A549 (cell line): Measurements from ENCODE around the gene FREM1. TPM values are rescaled to one million over a fixed set of nuclear protein-coding genes. Genes with fewer than 3 reads are reported as not detected.

ENCODE experiments used
- ATAC-seq, 2 experiments: fragments of 200-7000 bp in 1 of 2; fragments of >200 bp in 1 of 2; cut with Nextera tagmentation in 1 of 2; cut with Tn5 transposase in 1 of 2; 3 replicates each; pipeline versions ENCODE4 v1.8.0 to v1.9.1; 2018 to 2020; ENCODE audit warnings: mild to moderate bottlenecking in 1 of 2, moderate library complexity in 1 of 2
- CTCF ChIA-PET: fragments of 300-600 bp; sonication (Branson Sonifier 250); formaldehyde crosslinking; extraction: SDS; loops from one replicate; lab custom pipeline; 2021; ENCODE audit warnings: antibody characterized with exemption, inconsistent platforms; lab: Yijun Ruan, JAX
- POLR2A ChIA-PET: fragments of 350-600 bp; formaldehyde crosslinking; extraction: SDS; loops from one replicate; lab custom pipeline; 2021; ENCODE audit warnings: antibody characterized with exemption, inconsistent platforms; lab: Yijun Ruan, JAX
- DNase-seq, 2 experiments: peaks; one replicate each; pipeline versions ENCODE4 v3.0.0 to v3.0.0-alpha.2; 2011 to 2016; ENCODE audit warnings: low read depth in 1 of 2, low spot score in 1 of 2
- FAIRE-seq: peaks from 2 replicates; lab custom pipeline; 2011; peaks lifted over from hg19 to GRCh38; lab: Jason Lieb, UNC
- H3K27ac ChIP-seq, 2 experiments: fragments of >200 bp; sonication (Bioruptor Twin); formaldehyde crosslinking; 3 replicates each; pipeline ENCODE4 v1.5.1; 2016 to 2017
- H3K4me1 ChIP-seq: fragments of >200 bp; sonication (Bioruptor Twin); formaldehyde crosslinking; 3 replicates; pipeline ENCODE4 v1.6.1; 2016
- H3K4me2 ChIP-seq: fragments of >200 bp; sonication (Bioruptor Twin); formaldehyde crosslinking; 3 replicates; pipeline ENCODE4 v1.6.1; 2016
- H3K4me3 ChIP-seq: fragments of >200 bp; sonication (Bioruptor Twin); formaldehyde crosslinking; 3 replicates; pipeline ENCODE4 v1.5.1; 2016
- H3K9me3 ChIP-seq: fragments of >200 bp; sonication (Bioruptor Twin); formaldehyde crosslinking; 3 replicates; pipeline ENCODE4 v1.6.1; 2016
- BHLHE40 ChIP-seq: IDR thresholded peaks from 2 replicates; pipeline ENCODE4 v1.6.1; 2012; ENCODE audit warnings: low read depth, low read length, inconsistent platforms
- CBX8 ChIP-seq: fragments of 200-600 bp; sonication (generic); IDR thresholded peaks from 2 replicates; pipeline ENCODE4 v1.6.1; 2016
- CHD2 ChIP-seq: fragments of 150-350 bp; IDR thresholded peaks from 2 replicates; pipeline ENCODE4 v1.6.1; 2014; ENCODE audit warnings: low read length; ENCODE audit not compliant: partially characterized antibody
- CHD4 ChIP-seq: fragments of 200-600 bp; sonication (generic); IDR thresholded peaks from 2 replicates; pipeline ENCODE4 v1.6.1; 2016; ENCODE audit warnings: antibody characterized with exemption, mild to moderate bottlenecking, borderline replicate concordance
- EP300 ChIP-seq, 2 experiments: fragments of >200 bp; sonication (Bioruptor Twin); formaldehyde crosslinking; IDR thresholded peaks; 2 replicates in 1 of 2; 3 replicates in 1 of 2; pipeline ENCODE4 v1.6.1; 2016 to 2017
- GATA3 ChIP-seq: IDR thresholded peaks from 2 replicates; pipeline ENCODE4 v1.6.1; 2012; ENCODE audit warnings: borderline replicate concordance
- HEYL ChIP-seq: fragments of 250-450 bp; sonication (Bioruptor Pico); IDR thresholded peaks from 2 replicates; pipeline ENCODE4 v1.8.0; 2021; ENCODE audit warnings: mild to moderate bottlenecking, moderate library complexity
- NPAS2 ChIP-seq: fragments of 250-450 bp; sonication (Bioruptor Pico); IDR thresholded peaks from 2 replicates; pipeline ENCODE4 v1.8.0; 2022; ENCODE audit warnings: mild to moderate bottlenecking, moderate library complexity, borderline replicate concordance
- NR3C1 ChIP-seq: fragments of >200 bp; sonication (Bioruptor Twin); formaldehyde crosslinking; IDR thresholded peaks from 3 replicates; pipeline ENCODE4 v1.6.1; 2017
- PHF8 ChIP-seq: fragments of 200-600 bp; sonication (generic); IDR thresholded peaks from 2 replicates; pipeline ENCODE4 v1.6.1; 2016; ENCODE audit warnings: low read depth, mild to moderate bottlenecking, antibody characterized with exemption, moderate library complexity, borderline replicate concordance
- POLR2A ChIP-seq: IDR thresholded peaks from 2 replicates; pipeline ENCODE4 v1.6.1; 2012; ENCODE audit warnings: mild to moderate bottlenecking, low read length
- RARB ChIP-seq: fragments of 250-450 bp; sonication (Bioruptor Pico); IDR thresholded peaks from 2 replicates; pipeline ENCODE4 v1.8.0; 2021; ENCODE audit warnings: mild to moderate bottlenecking, moderate library complexity
- RNF2 ChIP-seq: fragments of 200-600 bp; sonication (generic); IDR thresholded peaks from 2 replicates; pipeline ENCODE4 v1.6.1; 2016; ENCODE audit warnings: low read depth, mild to moderate bottlenecking, antibody characterized with exemption, moderate library complexity, borderline replicate concordance
- ZC3H11A ChIP-seq: fragments of 450-650 bp; IDR thresholded peaks from 2 replicates; pipeline ENCODE4 v1.6.1; 2014; ENCODE audit warnings: antibody characterized with exemption, mild to moderate bottlenecking
- ZSCAN20 ChIP-seq: fragments of 250-450 bp; sonication (Bioruptor Pico); IDR thresholded peaks from 2 replicates; pipeline ENCODE4 v1.8.0; 2022; ENCODE audit warnings: mild to moderate bottlenecking, moderate library complexity
- WGBS: methylation state at CpG from one replicate; pipeline ENCODE4 v1.1.6; 2017; ENCODE audit errors: missing lambda C conversion rate; 5-methylcytosine and 5-hydroxymethylcytosine counted together
- polyA plus RNA-seq, 4 experiments: library from polyadenylated mRNA; depleted of rRNA in 3 of 4; stranded (reverse); fragments of >200 nt; fragmentation: RNase III in 1 of 4; extraction: RNeasy Plus Mini Kit Qiagen cat#74134 plus additional on column Dnase treatment in 1 of 4; gene quantifications; 2 replicates in 3 of 4; 3 replicates in 1 of 4; pipeline ENCODE4 v1.2.3, GENCODE V29; 2011 to 2017
- TF ChIP-seq, protein P1 (sequence below): fragments of 200-600 bp; sonication (generic); IDR thresholded peaks from 2 replicates; pipeline ENCODE4 v1.6.1; 2016; ENCODE audit warnings: antibody characterized with exemption, mild to moderate bottlenecking, moderate library complexity
- TF ChIP-seq, protein P2 (sequence below): fragments of >200 bp; sonication (Bioruptor Twin); formaldehyde crosslinking; IDR thresholded peaks from 3 replicates; pipeline ENCODE4 v1.5.1; 2016
- TF ChIP-seq, protein P3 (sequence below): IDR thresholded peaks from 2 replicates; pipeline ENCODE4 v1.6.1; 2012; ENCODE audit warnings: low read depth, borderline replicate concordance
- TF ChIP-seq, protein P4 (sequence below): fragments of 250-450 bp; sonication (Bioruptor Pico); IDR thresholded peaks from 2 replicates; pipeline ENCODE4 v1.5.0; 2021; ENCODE audit warnings: mild to moderate bottlenecking, moderate library complexity, borderline replicate concordance
- TF ChIP-seq, protein P5 (sequence below): fragments of >200 bp; sonication (Bioruptor Twin); formaldehyde crosslinking; IDR thresholded peaks from 2 replicates; pipeline ENCODE4 v1.6.1; 2016
- TF ChIP-seq, protein P6 (sequence below): IDR thresholded peaks from 2 replicates; pipeline ENCODE4 v1.6.1; 2012
- TF ChIP-seq, protein P7 (sequence below): fragments of >200 bp; sonication (Bioruptor Twin); formaldehyde crosslinking; IDR thresholded peaks from 3 replicates; pipeline ENCODE4 v1.6.1; 2016

FREM1 gene
- polyA plus RNA-seq, 2 of the 4 experiments (the other 2 are of a cell fraction) = not detected

DNA sequence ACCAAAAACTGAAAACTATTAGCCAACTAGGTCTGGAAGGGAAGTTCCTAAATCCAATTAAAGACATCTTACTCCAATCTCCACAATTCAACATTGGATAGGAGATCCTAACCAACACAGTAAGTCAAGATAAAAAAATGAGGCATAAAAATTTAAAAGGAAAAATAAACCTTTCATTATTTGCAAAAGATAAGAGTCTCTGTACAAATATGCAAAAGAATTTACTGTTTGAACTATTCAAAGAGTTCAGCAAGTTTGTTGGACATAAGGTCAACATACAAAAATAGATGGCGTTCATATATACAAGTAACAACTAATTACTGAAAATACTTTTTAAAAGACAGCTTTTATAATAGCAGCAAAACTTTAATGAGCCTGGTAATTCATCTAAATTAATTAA is 3.1 kb upstream of the FREM1 start:
- no peak overlapping the region for H3K4me3 ChIP-seq
- ATAC-seq (no peak), DNase-seq (no peak), FAIRE-seq (no peak)
- no peaks in the 10 kb centered on the region for H3K4me1 ChIP-seq
- ChIA-PET POLR2A (no interaction called here), CTCF (no interaction called here)
- H3K27ac ChIP-seq = no peak overlapping the region
- no peak overlapping the region for H3K4me2 ChIP-seq
- H3K9me3 ChIP-seq = no peaks in the 10 kb centered on the region
- 31% methylated on average over 1 of the region's 1 CpG for WGBS
- TF ChIP-seq CHD2 = no peak
- TF ChIP-seq, protein P1, sequence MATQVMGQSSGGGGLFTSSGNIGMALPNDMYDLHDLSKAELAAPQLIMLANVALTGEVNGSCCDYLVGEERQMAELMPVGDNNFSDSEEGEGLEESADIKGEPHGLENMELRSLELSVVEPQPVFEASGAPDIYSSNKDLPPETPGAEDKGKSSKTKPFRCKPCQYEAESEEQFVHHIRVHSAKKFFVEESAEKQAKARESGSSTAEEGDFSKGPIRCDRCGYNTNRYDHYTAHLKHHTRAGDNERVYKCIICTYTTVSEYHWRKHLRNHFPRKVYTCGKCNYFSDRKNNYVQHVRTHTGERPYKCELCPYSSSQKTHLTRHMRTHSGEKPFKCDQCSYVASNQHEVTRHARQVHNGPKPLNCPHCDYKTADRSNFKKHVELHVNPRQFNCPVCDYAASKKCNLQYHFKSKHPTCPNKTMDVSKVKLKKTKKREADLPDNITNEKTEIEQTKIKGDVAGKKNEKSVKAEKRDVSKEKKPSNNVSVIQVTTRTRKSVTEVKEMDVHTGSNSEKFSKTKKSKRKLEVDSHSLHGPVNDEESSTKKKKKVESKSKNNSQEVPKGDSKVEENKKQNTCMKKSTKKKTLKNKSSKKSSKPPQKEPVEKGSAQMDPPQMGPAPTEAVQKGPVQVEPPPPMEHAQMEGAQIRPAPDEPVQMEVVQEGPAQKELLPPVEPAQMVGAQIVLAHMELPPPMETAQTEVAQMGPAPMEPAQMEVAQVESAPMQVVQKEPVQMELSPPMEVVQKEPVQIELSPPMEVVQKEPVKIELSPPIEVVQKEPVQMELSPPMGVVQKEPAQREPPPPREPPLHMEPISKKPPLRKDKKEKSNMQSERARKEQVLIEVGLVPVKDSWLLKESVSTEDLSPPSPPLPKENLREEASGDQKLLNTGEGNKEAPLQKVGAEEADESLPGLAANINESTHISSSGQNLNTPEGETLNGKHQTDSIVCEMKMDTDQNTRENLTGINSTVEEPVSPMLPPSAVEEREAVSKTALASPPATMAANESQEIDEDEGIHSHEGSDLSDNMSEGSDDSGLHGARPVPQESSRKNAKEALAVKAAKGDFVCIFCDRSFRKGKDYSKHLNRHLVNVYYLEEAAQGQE = no peak
- no peak for TF ChIP-seq EP300 (IDR thresholded peaks at IDR 0.05)
- TF ChIP-seq, protein P2, sequence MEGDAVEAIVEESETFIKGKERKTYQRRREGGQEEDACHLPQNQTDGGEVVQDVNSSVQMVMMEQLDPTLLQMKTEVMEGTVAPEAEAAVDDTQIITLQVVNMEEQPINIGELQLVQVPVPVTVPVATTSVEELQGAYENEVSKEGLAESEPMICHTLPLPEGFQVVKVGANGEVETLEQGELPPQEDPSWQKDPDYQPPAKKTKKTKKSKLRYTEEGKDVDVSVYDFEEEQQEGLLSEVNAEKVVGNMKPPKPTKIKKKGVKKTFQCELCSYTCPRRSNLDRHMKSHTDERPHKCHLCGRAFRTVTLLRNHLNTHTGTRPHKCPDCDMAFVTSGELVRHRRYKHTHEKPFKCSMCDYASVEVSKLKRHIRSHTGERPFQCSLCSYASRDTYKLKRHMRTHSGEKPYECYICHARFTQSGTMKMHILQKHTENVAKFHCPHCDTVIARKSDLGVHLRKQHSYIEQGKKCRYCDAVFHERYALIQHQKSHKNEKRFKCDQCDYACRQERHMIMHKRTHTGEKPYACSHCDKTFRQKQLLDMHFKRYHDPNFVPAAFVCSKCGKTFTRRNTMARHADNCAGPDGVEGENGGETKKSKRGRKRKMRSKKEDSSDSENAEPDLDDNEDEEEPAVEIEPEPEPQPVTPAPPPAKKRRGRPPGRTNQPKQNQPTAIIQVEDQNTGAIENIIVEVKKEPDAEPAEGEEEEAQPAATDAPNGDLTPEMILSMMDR = no peak
- TF ChIP-seq RARB (CRISPR knock-in tag) = no peak
- TF ChIP-seq POLR2A = no peak
- TF ChIP-seq, protein P3, sequence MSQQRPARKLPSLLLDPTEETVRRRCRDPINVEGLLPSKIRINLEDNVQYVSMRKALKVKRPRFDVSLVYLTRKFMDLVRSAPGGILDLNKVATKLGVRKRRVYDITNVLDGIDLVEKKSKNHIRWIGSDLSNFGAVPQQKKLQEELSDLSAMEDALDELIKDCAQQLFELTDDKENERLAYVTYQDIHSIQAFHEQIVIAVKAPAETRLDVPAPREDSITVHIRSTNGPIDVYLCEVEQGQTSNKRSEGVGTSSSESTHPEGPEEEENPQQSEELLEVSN = no peak
- TF ChIP-seq ZSCAN20 (CRISPR knock-in tag) = no peak
- TF ChIP-seq, protein P4, sequence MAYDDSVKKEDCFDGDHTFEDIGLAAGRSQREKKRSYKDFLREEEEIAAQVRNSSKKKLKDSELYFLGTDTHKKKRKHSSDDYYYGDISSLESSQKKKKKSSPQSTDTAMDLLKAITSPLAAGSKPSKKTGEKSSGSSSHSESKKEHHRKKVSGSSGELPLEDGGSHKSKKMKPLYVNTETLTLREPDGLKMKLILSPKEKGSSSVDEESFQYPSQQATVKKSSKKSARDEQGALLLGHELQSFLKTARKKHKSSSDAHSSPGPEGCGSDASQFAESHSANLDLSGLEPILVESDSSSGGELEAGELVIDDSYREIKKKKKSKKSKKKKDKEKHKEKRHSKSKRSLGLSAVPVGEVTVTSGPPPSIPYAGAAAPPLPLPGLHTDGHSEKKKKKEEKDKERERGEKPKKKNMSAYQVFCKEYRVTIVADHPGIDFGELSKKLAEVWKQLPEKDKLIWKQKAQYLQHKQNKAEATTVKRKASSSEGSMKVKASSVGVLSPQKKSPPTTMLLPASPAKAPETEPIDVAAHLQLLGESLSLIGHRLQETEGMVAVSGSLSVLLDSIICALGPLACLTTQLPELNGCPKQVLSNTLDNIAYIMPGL = no peak
- no peak for TF ChIP-seq CBX8
- TF ChIP-seq GATA3 = no peak
- no peak for TF ChIP-seq NPAS2 (CRISPR knock-in tag)
- no peak for TF ChIP-seq RNF2
- TF ChIP-seq NR3C1 = no peak

DNA sequence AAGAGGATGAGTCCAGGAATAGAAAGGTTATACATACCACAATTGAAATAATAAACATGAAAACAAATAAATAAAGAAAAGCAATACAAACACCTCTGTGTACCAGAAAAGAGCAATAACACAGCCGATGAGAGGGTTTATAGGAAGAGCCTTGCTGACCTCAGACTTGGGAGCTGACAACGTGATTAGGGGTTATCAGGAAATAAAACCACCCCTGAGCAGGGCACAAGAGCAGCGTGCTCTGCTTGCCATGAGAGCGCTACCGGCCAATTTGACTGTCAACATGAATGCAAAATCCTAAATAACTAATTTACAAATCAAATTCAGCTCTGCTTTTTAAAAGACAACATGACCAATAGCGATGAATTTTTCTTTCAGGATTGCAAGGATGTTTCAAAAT is 2.6 kb upstream of the FREM1 start:
- 40% methylated on average over 6 of the region's 6 CpGs for WGBS
- ChIA-PET CTCF (no interaction called here), POLR2A (no interaction called here)
- no peak overlapping the region for H3K4me3 ChIP-seq
- H3K4me2 ChIP-seq = no peak overlapping the region
- no peaks in the 10 kb centered on the region for H3K4me1 ChIP-seq
- no peak overlapping the region for H3K27ac ChIP-seq
- no peaks in the 10 kb centered on the region for H3K9me3 ChIP-seq
- DNase-seq = no peak
- FAIRE-seq = no peak
- TF ChIP-seq PHF8 (no peak), EP300 (IDR thresholded peaks at IDR 0.05) (no peak), CHD4 (no peak), CBX8 (no peak), BHLHE40 (no peak), ZC3H11A (no peak), HEYL (CRISPR knock-in tag) (no peak)
- TF ChIP-seq, protein P5, sequence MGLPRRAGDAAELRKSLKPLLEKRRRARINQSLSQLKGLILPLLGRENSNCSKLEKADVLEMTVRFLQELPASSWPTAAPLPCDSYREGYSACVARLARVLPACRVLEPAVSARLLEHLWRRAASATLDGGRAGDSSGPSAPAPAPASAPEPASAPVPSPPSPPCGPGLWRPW = no peak
- TF ChIP-seq, protein P6, sequence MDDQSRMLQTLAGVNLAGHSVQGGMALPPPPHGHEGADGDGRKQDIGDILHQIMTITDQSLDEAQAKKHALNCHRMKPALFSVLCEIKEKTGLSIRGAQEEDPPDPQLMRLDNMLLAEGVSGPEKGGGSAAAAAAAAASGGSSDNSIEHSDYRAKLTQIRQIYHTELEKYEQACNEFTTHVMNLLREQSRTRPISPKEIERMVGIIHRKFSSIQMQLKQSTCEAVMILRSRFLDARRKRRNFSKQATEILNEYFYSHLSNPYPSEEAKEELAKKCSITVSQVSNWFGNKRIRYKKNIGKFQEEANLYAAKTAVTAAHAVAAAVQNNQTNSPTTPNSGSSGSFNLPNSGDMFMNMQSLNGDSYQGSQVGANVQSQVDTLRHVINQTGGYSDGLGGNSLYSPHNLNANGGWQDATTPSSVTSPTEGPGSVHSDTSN = no peak
- TF ChIP-seq, protein P7, sequence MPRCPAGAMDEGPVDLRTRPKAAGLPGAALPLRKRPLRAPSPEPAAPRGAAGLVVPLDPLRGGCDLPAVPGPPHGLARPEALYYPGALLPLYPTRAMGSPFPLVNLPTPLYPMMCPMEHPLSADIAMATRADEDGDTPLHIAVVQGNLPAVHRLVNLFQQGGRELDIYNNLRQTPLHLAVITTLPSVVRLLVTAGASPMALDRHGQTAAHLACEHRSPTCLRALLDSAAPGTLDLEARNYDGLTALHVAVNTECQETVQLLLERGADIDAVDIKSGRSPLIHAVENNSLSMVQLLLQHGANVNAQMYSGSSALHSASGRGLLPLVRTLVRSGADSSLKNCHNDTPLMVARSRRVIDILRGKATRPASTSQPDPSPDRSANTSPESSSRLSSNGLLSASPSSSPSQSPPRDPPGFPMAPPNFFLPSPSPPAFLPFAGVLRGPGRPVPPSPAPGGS = no peak
- ATAC-seq = no peak
